K562 (cell line): ENCODE data around the gene PRMT5. TPM values are rescaled to one million over a fixed set of nuclear protein-coding genes. Genes with fewer than 3 reads are reported as not detected.

Experiments
- FOXP4 ChIP-seq: sonication (generic); formaldehyde crosslinking; IDR thresholded peaks from 2 replicates; pipeline ENCODE4 v1.8.0; 2022; ENCODE audit warnings: mild to moderate bottlenecking, missing genetic modification reagents, borderline replicate concordance
- HMG20A ChIP-seq: fragments of 450-650 bp; formaldehyde crosslinking; conservative IDR thresholded peaks from 2 replicates; pipeline ENCODE4 v1.4.0; 2020; ENCODE audit warnings: mild to moderate bottlenecking, mixed read lengths
- PATZ1 ChIP-seq: fragments of 250-450 bp; sonication (Bioruptor Pico); IDR thresholded peaks from 2 replicates; pipeline ENCODE4 v1.5.0; 2020; ENCODE audit warnings: mild to moderate bottlenecking, borderline replicate concordance
- ZBED1 ChIP-seq: IDR thresholded peaks from 2 replicates; pipeline ENCODE4 v1.6.1; 2014
- ZBTB7A ChIP-seq: IDR thresholded peaks from 2 replicates; pipeline ENCODE4 v1.6.1; 2011; ENCODE audit warnings: low read depth, mild to moderate bottlenecking, low read length, moderate library complexity, borderline replicate concordance; ENCODE audit not compliant: control insufficient read depth
- ZNF318 ChIP-seq, 2 experiments: fragments of 450-650 bp; IDR thresholded peaks; 2 replicates each; pipeline ENCODE4 v1.6.1; 2016; ENCODE audit warnings: mild to moderate bottlenecking in 2 of 2, borderline replicate concordance in 1 of 2, low read depth in 1 of 2, moderate library complexity in 1 of 2
- ZNF518B ChIP-seq: fragments of 250-450 bp; sonication (Bioruptor Pico); IDR thresholded peaks from 2 replicates; pipeline ENCODE4 v1.5.0; 2021; ENCODE audit warnings: mild to moderate bottlenecking, moderate library complexity
- polyA plus RNA-seq, 8 experiments: library from polyadenylated mRNA; depleted of rRNA in 4 of 8; stranded (reverse) in 5 of 8; unstranded in 3 of 8; fragments of >200 nt; fragmentation: Nextera tagmentation in 2 of 8; fragmentation: Illumina TruSeq in 1 of 8; extraction: Ambion mirVana in 2 of 8; extraction: Trizol in 1 of 8; gene quantifications; 2 replicates each; pipeline versions ENCODE4 v1.2.1 to v1.2.3, GENCODE V29; 2011 to 2014; ENCODE audit warnings: inconsistent platforms in 1 of 8, missing spikeins in 1 of 8
- total RNA-seq, 7 experiments: library from RNA; depleted of rRNA in 6 of 7; stranded (reverse); fragments of >200 nt in 6 of 7; fragmentation: Illumina TruSeq in 2 of 7; extraction: Trizol in 2 of 7; gene quantifications; 2 replicates each; pipeline versions ENCODE4 v1.2.1 to v1.2.3, GENCODE V29; 2011 to 2021; ENCODE audit warnings: low replicate concordance in 1 of 7

Gene PRMT5
- total and polyA plus RNA-seq, 9 of the 15 experiments (the other 6 are each of a cell fraction or from before 2014, with no cell fraction given): 114 to 552 (median 222) TPM

- no peak for TF ChIP-seq ZNF318 (IDR thresholded peaks at IDR 0.05; ENCODE audit: borderline replicate concordance in 1 of 2, low read depth in 1 of 2)
- no peak for TF ChIP-seq ZBED1
- TF ChIP-seq FOXP4: no peak
- no peak for TF ChIP-seq HMG20A (CRISPR knock-in tag)
- no peak for TF ChIP-seq ZNF518B (CRISPR knock-in tag)
- TF ChIP-seq PATZ1 (CRISPR knock-in tag): no peak
- TF ChIP-seq ZBTB7A: no peak
These were observed 46.5 kb downstream of the PRMT5 start (continued) for GRCh38 chr14:22882529-22883172.
